HG03558 (cell line): ENCODE measurements around the gene RSPH10B2.
"Not testable (repeated sequence)": the region's sequence is repeated elsewhere in the genome, so short reads cannot be mapped to it uniquely, and the experiment has no call there.

Experiments used
- ATAC-seq: cut with Tn5 transposase; IDR thresholded peaks from one replicate; pipeline ENCODE4 v1.9.1; 2021; ENCODE audit warnings: moderate number of reproducible peaks; ENCODE audit not compliant: unreplicated experiment; ENCODE audit errors: extremely low read depth

RSPH10B2 gene

GRCh38 chr7:6781581-6781980 lies 27.7 kb downstream of the RSPH10B2 start:
- not testable (repeated sequence) for ATAC-seq

DNA sequence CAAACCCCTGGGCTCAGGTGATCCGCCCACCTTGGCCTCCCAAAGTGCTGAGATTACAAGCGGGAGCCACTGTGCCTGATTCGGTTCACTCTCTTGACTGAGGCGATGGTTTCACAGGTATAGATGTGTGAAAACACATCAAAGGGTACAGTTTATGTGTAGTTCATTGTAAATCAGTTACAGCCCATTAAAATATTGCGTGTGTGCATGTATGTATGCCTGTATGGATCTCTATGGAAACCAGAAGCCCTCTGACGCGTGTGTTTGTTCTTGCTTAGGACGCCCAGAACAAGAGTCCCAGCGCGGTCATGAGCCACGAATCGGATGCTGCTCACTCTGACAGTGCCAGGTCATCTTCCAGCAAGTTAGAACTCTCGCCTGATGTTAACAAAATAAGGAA lies 35.5 kb downstream of the RSPH10B2 start:
- not testable (repeated sequence) for ATAC-seq

DNA sequence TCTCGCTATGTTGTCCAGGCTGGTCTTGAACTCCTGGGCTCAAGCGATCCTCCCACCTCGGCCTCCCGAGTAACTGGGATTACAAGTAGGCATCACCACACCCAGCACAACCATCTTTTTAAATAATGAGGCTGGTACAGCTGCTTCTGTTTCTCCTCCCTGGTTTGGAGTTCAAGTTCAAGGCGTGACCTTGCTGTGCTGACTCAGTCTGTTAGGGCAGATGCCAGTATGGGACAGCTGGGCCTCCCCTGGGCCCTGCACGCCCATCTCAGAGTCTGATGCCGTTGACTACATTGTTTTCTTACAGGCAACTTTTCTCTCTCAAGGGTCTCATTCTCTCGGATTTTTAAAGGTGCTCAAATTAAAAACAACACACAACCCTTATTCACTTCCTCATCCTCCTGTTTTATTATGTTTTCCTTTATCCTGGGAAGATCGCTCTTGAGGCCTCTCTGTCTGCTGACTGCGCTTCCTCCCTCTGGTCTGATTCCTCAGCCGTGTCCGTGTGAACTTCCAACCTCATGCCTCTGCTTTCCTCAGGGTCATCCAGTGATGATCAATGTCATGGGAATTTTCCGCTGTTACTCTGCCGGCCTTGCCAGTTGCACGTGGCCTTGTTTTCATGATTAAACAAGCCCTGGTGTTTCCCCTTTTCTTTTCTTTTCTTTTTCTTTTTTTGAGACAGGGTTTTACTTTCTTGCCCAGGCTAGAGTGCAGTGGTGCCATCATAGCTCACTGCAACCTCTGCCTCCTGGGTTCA lies 38.4 kb downstream of the RSPH10B2 start:
- not testable (repeated sequence) for ATAC-seq

DNA sequence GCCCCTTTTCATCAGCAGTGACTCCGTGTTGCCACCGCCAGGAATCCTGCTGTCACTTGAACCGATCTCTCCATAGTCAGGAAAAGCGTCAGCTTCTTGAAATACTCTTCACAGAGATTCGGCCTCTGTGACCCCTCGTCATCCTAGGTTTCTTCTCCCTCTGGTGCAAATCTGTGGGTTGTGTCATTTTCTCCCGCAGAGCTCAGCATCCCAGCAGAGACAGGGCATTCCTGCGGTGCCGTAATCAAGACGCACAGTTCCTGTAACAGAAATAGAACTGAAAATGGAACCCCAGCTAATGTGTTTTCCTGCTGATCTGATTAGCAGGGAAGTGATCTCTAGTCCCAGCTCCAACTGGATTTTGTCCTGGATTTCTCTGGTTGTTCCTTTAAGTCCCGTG lies 40.4 kb downstream of the RSPH10B2 start:
- ATAC-seq, result not testable (repeated sequence)

GRCh38 chr7:6797218-6797617 lies 43.3 kb downstream of the RSPH10B2 start:
- ATAC-seq, result not testable (repeated sequence)

GRCh38 chr7:6798047-6798446 lies 44.1 kb downstream of the RSPH10B2 start:
- not testable (repeated sequence) for ATAC-seq

GRCh38 chr7:6799887-6800286 lies 46.0 kb downstream of the RSPH10B2 start:
- not testable (repeated sequence) for ATAC-seq

- not testable (repeated sequence) for ATAC-seq
Observed at GRCh38 chr7:6800331-6800730, 46.4 kb downstream of the RSPH10B2 start.

DNA sequence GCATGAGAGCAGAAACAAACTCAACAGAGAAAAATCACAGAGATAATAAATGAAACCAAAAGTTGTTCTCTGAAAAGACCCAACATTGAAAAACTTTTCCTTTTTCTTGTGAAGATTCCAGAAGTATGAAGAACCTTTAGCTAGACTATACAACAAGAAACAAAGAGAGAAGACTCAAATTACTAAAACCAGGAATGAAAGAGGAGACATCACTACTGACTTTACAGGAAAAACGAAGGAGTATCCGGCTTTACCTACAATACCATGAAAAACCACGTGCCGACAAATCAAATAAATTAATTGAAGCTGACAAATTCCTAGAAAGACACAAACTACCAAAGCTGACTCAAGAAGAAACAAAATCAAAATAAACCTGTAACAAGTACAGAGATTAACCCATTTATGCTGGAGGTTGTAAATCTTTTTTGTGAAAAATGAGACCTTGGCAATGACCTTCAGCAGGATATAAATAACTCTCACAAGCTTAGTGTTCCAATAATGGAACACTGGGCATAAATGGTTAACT lies 53.6 kb downstream of the RSPH10B2 start:
- not testable (repeated sequence) for ATAC-seq

DNA sequence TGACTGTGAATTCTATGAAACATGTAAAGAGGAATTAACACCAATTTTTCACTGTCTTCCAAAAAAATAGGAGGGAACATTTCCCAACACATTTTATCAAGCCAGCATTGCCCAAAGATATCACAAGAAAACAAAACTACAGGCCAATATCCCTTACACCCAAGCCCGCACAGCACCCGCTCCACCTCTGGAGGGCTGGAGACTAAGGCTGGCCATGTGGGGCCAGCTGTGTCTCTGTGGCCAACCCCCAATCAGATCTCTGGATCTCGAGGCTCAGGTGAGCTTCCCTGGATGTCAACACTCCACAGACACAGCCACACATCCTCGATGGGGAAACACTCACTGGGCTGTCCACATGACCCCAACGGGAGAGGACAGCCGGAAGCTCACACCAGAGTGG lies 54.1 kb downstream of the RSPH10B2 start:
- ATAC-seq, result not testable (repeated sequence)

DNA sequence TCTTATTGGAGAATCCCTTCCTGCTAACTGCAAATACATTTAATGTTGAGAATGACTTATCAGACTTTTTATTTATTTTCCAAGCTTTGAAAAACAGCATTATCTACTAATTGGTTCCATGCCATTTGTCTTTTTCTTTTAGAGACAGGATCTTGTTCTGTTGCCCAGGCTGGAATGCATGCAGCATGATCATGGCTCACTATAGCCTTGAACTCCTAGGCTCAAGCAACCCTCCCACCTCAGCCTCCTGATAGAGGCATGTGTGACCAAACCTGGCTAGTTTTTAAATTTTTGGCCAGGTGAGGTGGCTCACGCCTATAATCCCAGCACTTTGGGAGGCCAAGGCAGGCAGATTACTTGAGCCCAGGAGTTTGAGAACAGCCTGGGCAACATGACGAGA lies 59.1 kb downstream of the RSPH10B2 start:
- ATAC-seq, result not testable (repeated sequence)

DNA sequence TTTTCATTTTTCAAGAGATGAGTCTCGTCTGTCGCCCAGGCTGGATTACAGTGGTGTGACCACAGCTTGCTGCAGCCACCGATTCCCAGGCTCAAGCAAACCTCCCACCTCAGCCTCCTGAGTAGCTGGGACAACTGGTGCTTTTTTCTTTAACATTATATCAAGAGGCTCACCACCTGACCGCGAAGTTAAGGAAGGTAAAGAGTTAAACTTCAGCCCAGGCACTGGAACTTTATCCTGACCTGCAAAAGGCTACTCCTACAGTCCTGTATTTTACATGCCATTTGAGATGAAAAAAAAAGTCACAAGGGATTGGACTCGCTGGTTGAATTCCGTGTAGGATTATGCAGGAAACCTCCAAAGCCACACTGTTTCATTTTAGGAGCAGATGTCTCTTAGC lies 61.6 kb downstream of the RSPH10B2 start:
- ATAC-seq, result not testable (repeated sequence)

DNA sequence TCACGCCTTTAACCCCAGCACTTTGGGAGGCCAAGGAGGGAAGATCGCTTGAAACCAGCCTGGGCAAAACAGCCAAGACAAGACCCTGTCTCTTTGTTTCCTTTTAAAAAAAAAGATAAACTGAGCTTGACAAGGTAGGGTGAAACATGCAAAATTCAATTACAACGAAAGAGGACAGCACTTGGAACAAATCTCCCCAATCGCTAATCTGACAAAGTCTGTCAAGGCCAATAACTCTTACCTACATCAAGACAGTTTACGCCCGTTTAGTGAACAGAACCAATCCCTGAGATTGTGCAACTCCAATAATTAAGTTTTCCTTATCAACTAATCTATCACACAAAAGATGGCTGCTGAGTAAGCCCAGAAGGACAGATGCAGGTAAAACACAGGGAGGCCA lies 67.7 kb downstream of the RSPH10B2 start:
- not testable (repeated sequence) for ATAC-seq

GRCh38 chr7:6825236-6826125 lies 71.6 kb downstream of the RSPH10B2 start:
- ATAC-seq, result peak; percentile 11

- ATAC-seq, result peak; percentile 97
Observed at GRCh38 chr7:6826151-6826550, 72.2 kb downstream of the RSPH10B2 start, which contains the start of gene CCZ1B. CCZ1B (minus strand) TSS chr7:6826275; CDS start chr7:6826197, 78 bp downstream.

- not testable (repeated sequence) for ATAC-seq
Observed at GRCh38 chr7:6827180-6827579, 73.3 kb downstream of the RSPH10B2 start.

DNA sequence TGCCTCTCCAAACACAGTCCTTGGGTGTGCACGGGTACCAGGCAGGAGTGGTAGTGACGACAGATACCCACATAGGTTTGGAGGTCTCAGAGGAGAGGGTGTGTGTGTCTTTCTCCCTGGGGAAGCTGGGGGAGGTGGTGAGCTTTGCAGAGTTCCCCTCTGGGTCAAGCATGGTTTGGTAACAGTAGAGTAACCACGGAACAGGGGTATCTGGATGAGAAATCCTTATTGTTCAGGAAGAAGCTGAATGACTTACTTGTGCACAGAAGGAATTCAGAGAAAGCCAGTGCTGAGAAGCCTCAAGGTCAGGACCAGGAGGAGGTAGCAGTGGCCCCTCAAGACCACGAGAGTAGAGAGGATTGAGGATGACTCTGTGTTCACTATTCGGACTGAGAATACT lies 75.7 kb downstream of the RSPH10B2 start:
- ATAC-seq, result not testable (repeated sequence)

GRCh38 chr7:6830026-6830425 lies 76.1 kb downstream of the RSPH10B2 start:
- ATAC-seq, result not testable (repeated sequence)

DNA sequence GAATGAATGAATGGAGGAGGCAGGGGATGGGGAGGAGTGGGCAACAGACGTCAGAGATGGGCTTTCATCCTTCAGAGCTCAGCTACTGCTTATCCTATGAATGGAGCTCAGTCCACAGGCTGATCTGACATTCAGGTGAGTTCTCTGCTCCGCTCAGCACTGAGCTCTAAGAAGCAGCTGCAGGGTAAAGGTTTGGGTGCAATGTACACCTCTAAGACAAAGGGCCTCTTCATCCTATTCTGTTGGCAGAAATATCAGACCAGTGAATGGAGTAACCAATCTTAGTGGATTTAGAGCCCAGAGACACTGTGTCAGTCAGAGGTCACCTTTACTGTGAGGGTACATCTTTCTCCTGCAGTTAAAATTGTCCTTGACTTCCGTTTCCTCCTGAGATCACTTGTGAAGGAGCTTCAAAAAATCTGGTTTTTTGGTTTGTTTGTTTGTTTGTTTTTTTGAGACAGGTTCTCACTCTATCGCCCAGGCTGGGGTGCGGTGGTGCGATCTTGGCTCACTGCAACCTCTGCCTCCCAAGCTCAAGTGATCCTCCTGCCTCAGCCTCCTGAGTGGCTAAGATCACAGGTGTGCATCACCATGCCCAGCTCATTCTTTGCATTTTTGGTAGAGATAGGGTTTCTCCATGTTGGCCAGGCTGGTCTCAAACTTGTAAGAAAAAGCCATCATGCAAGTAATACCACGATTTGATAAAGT lies 77.3 kb downstream of the RSPH10B2 start:
- no peak for ATAC-seq

DNA sequence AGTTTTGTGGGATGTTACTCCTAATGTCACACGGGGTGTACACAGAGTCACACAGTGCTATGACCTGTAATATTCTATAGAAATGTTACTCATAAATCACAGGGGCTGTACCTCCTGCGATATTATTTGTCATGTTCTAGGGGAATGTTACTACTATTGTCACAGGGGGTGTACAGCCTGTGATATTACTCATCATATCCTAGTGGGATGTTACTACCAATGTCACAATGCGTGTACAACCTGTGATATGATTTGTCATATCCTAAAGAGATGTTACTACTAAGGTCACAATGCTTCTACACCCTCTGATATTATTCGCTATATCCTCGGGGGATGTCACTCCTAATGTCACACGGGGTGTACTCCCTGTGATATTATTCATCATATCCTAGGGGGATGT lies 79.7 kb downstream of the RSPH10B2 start:
- no peak for ATAC-seq
